Upper lobe of right lung (tissue), 1 donor: ENCODE data around the gene TMEM202. TPM values are rescaled to one million over a fixed set of nuclear protein-coding genes. Genes with fewer than 3 reads are reported as not detected.
"Not testable (repeated sequence)": the region's sequence is repeated elsewhere in the genome, so short reads cannot be mapped to it uniquely, and the experiment has no call there.

Source experiments
- ATAC-seq: fragments of 200-7000 bp; cut with Tn5 transposase; one replicate; pipeline ENCODE4 v1.9.1; 2020; ENCODE audit warnings: mild to moderate bottlenecking, moderate library complexity
- DNase-seq: peaks from one replicate; pipeline ENCODE4 v3.0.0-alpha.2; 2020
- H3K27ac ChIP-seq: fragments of 200-600 bp; one replicate; pipeline ENCODE4 v1.8.0; 2022
- H3K27me3 ChIP-seq: fragments of 200-600 bp; one replicate; pipeline ENCODE4 v1.8.0; 2022; ENCODE audit warnings: mild to moderate bottlenecking
- H3K36me3 ChIP-seq: fragments of 200-600 bp; one replicate; pipeline ENCODE4 v1.8.0; 2022
- H3K4me1 ChIP-seq: fragments of 200-600 bp; one replicate; pipeline ENCODE4 v1.8.0; 2022
- H3K4me3 ChIP-seq: fragments of 200-600 bp; one replicate; pipeline ENCODE4 v1.8.0; 2022; ENCODE audit warnings: mild to moderate bottlenecking
- H3K9me3 ChIP-seq: fragments of 200-600 bp; one replicate; pipeline ENCODE4 v1.8.0; 2022
- intact Hi-C: fragments of 100-400 bp; cut with DNase I; formaldehyde crosslinking; loops from one replicate; pipeline ENCODE4 v1.11.0; 2022
- total RNA-seq: library from RNA; stranded (reverse); fragmentation: NEBNext Ultra II Directional; extraction: Animal tissue kit (Norgen Biotek cat#: 25700); gene quantifications from one replicate; pipeline ENCODE4 v1.2.1, GENCODE V29; 2021
- TF ChIP-seq, protein P1 (sequence below): fragments of 200-600 bp; IDR thresholded peaks from one replicate; pipeline ENCODE4 v1.8.0; 2022; ENCODE audit warnings: antibody characterized with exemption
- donor health status: DM: no; HTN: yes; CAD: no; lungs with severe emphysema.

Gene TMEM202
- total RNA-seq, 1 donor from 2014 or later: not detected

DNA sequence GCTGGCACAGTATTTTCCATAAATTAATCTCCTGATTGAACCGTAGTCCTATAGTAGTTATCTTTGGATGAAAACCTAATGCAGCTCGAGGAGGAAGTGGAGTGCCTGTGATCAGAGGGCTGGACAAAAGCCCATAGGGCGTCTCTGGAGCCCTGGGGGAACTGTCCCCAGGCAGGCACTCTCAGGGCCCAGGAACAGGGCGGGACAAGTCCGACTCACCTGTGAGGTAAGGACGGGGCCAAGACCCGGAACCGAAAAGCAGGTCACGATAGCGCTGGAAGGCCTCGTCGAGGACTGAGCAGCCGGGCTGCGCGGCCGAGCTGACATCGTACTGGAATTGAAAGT, 22.6 kb upstream of the TMEM202 start:
- H3K4me3 ChIP-seq: peak overlapping the region; percentile 77
- TF ChIP-seq, protein P1, sequence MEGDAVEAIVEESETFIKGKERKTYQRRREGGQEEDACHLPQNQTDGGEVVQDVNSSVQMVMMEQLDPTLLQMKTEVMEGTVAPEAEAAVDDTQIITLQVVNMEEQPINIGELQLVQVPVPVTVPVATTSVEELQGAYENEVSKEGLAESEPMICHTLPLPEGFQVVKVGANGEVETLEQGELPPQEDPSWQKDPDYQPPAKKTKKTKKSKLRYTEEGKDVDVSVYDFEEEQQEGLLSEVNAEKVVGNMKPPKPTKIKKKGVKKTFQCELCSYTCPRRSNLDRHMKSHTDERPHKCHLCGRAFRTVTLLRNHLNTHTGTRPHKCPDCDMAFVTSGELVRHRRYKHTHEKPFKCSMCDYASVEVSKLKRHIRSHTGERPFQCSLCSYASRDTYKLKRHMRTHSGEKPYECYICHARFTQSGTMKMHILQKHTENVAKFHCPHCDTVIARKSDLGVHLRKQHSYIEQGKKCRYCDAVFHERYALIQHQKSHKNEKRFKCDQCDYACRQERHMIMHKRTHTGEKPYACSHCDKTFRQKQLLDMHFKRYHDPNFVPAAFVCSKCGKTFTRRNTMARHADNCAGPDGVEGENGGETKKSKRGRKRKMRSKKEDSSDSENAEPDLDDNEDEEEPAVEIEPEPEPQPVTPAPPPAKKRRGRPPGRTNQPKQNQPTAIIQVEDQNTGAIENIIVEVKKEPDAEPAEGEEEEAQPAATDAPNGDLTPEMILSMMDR: no peak
- H3K27ac ChIP-seq: peak overlapping the region; percentile 89
- H3K4me1 ChIP-seq: peaks cover 21% of the 10 kb centered on the region
- intact Hi-C loops: no loop called here
- ATAC-seq (peak; percentile 89), DNase-seq (no peak)
- peaks cover 2% of the 10 kb centered on the region for H3K36me3 ChIP-seq
- H3K9me3 ChIP-seq: no peaks in the 10 kb centered on the region
- no peaks in the 10 kb centered on the region for H3K27me3 ChIP-seq

DNA sequence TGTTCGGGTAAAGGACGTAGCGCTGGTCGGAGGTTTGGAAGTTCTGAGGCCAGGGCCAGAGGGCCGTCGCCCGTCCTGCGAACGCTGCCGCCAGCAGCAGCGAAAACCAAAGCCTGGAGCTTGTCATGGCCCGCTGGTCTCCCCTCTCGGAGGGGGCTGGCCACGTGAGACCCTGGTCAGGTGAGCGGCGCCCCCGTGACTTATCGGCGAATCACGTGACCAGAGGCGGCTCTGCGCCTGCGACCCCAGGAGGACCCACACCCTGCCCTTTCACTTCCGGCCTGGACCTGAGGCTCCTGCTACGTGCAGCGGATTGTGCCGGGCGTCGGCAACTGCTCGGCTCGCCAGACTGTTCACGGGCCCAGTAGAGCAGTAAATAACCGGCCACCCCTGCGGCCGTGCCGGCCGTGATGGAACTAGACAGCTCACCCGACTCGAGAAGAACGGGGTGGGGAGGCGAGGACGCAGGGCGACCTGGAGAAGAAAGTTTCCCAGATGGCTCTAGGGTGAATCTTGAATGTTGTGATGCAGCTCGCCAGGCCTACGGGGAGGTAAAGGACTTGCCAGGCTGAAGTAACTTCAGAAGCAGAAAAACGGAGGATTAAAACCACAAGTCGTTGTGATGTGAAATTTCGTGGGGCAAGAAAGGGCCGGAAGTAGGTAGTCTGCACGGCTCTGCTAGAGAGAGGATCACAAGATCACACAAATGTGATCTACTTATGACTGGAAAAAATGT, 22.1 kb upstream of the TMEM202 start, which contains the start of gene HEXA:
Gene HEXA (minus strand): TSS at position 169 of the 736 bp plus-strand sequence. CDS start 42 bp downstream, at position 127.
- H3K9me3 ChIP-seq: no peaks in the 10 kb centered on the region
- peaks cover 18% of the 10 kb centered on the region for H3K4me1 ChIP-seq
- no peaks in the 10 kb centered on the region for H3K36me3 ChIP-seq
- H3K27me3 ChIP-seq: no peaks in the 10 kb centered on the region
- TF ChIP-seq, protein P1: no peak
- peak; percentile 99 for DNase-seq
- ATAC-seq: peak; percentile 96
- peak within 1 kb of the TSS; percentile 77 for H3K4me3 ChIP-seq
- intact Hi-C loops: no loop called here
- peak within 1 kb of the TSS; percentile 89 for H3K27ac ChIP-seq

DNA sequence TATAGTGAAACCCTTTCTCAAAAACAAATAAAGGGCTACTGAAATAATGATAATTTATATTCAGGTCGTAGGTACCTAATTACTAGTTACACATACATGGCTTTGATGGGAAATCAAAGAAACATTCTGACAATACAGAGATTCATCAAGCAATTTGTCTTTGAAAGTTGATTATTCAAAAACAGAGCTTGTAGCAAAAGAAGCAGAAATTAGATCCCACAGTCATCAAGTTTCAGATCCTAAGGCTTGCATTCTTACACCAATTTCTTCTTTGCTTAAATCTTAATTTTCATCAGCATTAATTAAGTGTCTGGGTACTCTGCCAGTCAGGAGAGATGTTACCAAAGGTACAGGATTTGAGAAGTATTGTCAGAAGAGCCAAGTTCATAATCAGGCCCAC, 20.8 kb upstream of the TMEM202 start:
- no peaks in the 10 kb centered on the region for H3K27me3 ChIP-seq
- peaks cover 15% of the 10 kb centered on the region for H3K4me1 ChIP-seq
- no peaks in the 10 kb centered on the region for H3K36me3 ChIP-seq
- TF ChIP-seq, protein P1: no peak
- DNase-seq: no peak
- ATAC-seq: no peak
- H3K27ac ChIP-seq: peak overlapping the region; percentile 89
- no peak overlapping the region for H3K4me3 ChIP-seq
- H3K9me3 ChIP-seq: no peaks in the 10 kb centered on the region
- intact Hi-C loops: no loop called here

DNA sequence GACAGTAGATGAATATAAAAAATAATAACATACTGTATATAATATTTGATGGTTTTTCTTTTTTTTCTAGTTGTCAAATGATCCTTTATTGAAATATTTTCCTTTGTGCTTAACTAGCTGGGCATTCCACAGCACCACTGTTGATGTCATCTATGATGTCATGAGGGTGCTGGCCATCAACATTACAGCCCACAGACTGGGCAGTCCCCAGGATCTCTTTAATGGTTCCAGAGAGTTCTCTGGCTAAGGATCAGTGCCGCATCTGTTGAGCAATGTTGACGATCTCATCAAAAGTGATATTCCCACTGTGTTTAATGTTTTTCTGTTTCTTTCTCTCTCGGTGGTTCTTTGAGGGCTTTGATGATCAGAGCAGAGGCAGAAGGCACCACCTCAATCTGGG, 19.0 kb upstream of the TMEM202 start:
- H3K4me3 ChIP-seq, DNase-seq, intact Hi-C loops: not testable (repeated sequence)

DNA sequence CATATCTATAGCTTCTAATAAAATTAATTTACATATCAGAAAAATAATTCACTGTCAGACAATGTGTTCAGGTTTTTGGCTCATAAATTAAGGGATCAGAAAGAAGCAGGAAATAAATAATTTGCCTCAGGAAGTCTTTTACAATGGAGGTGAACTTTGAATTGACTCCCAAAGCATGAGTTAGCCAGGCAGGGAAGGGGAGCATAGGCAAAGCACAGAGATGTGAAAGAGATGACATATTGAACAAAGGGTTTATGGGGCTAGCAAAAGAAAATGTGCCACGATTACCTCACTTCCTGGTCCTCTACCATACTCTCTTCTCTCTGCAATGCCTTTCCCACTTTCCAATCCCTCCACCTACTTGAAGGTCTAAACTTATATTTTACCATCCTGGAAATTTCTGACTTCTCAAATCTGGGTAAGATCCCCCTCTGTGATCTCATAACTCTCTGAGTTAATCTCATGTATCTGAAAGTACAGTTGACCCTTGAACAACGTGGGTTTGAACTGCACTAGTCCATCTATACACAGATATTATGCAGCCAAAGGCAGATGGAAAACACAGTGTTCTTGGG, 18.2 kb upstream of the TMEM202 start:
- ATAC-seq: no peak
- no peaks in the 10 kb centered on the region for H3K27me3 ChIP-seq
- no peak for DNase-seq
- no peaks in the 10 kb centered on the region for H3K9me3 ChIP-seq
- H3K4me1 ChIP-seq: peaks cover 12% of the 10 kb centered on the region
- intact Hi-C loops: no loop called here
- TF ChIP-seq, protein P1: no peak
- H3K4me3 ChIP-seq: no peak overlapping the region
- H3K36me3 ChIP-seq: no peaks in the 10 kb centered on the region
- no peak overlapping the region for H3K27ac ChIP-seq

More for the DNA sequence above, 19.0 kb upstream of the TMEM202 start:
- H3K36me3 ChIP-seq, H3K27me3 ChIP-seq, ATAC-seq, H3K9me3 ChIP-seq, H3K27ac ChIP-seq: not testable (repeated sequence)
- H3K4me1 ChIP-seq: peaks cover 15% of the 10 kb centered on the region

DNA sequence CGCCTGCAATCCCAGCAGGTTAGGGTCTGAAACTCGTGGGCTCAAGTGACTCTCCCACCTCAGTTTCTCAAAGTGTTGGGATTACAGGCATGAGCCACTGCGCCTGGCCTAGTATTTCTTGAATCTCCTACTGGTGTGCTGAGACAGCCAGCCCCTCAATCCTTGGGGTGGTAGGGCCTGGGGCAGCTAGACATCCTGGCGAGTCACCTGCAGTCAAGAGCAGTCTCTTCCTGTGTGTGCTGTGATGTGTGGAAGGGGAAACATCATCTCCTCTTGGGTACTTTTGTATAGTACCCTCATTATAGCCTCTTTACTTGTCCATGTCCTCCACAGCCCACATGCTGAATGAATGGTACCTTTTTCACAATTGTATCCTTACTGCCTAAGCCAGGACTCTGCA, 17.4 kb upstream of the TMEM202 start:
- ATAC-seq (no peak), DNase-seq (no peak)
- Histone ChIP-seq H3K36me3 (no peaks in the 10 kb centered on the region), H3K27me3 (no peaks in the 10 kb centered on the region), H3K4me1 (peaks cover 12% of the 10 kb centered on the region), H3K27ac (no peak overlapping the region), H3K4me3 (no peak overlapping the region), H3K9me3 (no peaks in the 10 kb centered on the region)
- intact Hi-C loops: no loop called here
- TF ChIP-seq, protein P1: no peak
